Stimulated activated CD4-positive, alpha-beta T cell treated with anti-CD3 and anti-CD28 coated beads, Interleukin-4, amount 100 ng/mL, for 24 hours (primary cell): Measurements from ENCODE around the gene LGALS9B.
"Not testable (repeated sequence)": the region's sequence is repeated elsewhere in the genome, so short reads cannot be mapped to it uniquely, and the experiment has no call there.

Experiments used
- DNase-seq: peaks from one replicate; pipeline ENCODE4 v3.0.0-alpha.2; 2020

Gene LGALS9B

DNA sequence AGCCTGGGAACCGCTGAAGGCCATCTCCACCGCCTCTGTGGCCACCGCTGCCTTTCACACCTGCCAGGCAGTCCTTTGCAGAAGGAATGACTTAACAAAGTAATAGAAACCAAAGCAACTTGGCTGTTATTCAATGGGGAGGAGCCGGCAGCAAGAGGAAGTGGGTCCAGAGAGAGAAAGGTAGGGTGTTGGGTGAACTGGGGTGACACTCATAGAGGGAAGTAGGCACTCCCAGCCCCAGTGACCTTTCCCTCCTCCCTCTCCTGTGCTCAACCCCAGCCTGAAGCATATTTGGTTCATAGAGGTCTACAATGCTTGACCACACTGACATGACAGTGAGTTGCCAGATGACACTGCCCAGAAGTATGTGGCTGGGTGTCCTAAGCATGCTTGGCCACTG, at the start of gene LGALS9B:
Gene LGALS9B, minus strand, starts transcription at position 93 of the 400 bp plus-strand sequence. Its CDS starts 69 bp downstream, at position 24.
- not testable (repeated sequence) for DNase-seq

DNA sequence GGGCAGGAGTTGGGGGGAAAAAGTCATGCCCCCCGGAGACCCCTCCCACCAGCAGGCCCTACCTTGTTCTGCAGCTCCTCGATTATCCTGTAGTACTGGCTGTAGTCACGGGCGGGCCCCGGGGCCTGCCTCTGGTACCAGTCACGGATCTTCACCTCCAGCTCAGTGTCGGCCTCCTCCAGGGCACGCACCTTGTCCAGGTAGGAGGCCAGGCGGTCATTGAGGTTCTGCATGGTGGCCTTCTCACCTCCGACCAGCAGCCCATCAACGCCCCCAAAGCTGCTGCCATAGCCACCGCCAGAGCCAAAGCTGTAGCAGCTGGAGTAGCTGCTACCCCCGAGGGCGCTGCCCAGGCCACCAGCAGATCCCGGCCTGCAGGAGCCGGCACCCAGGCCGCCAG, 49.6 kb upstream of the LGALS9B start:
- not testable (repeated sequence) for DNase-seq

DNA sequence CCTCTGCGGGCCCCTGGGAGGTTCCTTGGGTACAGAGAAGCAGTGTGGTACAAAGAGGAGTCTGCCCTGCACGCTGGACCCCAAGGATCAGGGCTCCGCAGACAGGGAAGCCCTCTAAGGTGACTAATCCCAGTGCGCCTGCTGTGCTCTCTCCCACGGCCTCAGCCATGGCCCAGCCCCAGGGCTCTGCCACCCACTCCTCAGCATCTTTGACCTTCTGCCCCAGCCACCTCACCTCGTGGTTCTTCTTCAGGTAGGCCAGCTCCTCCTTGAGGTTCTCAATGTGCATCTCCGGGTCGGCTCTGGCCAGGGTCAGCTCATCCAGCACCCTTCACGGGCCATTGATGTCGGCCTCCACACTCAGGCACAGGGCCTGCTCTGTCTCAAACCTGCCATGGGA, 47.8 kb upstream of the LGALS9B start:
- DNase-seq = not testable (repeated sequence)

GRCh38 chr17:20513539-20513938, 46.2 kb upstream of the LGALS9B start:
- DNase-seq = not testable (repeated sequence)

GRCh38 chr17:20512378-20512777, 45.0 kb upstream of the LGALS9B start:
- DNase-seq = not testable (repeated sequence)

DNA sequence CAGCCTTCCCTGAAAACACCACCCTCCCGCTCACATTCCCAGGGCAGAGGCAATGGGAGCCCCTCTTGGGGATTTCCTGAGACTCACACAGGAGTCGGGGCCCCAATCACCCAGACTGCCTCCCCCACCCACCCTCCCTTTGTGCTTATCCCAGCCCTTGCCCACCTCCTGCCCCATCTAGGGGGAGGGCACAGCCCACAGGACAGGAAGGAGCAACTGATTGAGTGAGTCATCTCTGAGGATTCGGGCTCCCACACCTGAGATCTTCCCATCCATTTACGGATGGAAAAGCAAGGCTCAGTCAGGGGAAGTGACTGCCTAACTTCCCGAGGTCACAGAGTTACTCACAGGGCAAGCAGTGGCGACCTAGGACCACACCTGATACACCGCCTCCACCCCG, 44.4 kb upstream of the LGALS9B start:
- not testable (repeated sequence) for DNase-seq

DNA sequence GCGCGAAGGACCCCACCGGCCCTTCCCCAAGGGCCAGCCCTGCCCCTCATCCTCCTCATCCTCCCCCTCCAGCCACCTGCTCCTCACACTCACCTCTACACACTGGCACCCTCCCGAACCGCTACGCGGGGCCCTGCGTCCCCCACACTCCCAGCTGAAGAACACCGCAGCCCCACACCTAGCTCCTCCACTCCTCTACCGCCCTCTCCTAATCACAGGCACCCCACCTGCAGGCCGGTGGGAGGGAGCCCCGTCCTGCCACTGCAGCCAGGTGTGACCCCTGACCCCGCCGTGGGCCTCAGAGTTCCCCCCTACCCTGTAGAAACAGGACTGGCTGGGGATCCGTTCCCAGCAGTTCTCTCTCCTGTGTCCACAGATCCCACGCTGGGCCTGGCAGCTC, 38.0 kb upstream of the LGALS9B start:
- not testable (repeated sequence) for DNase-seq

GRCh38 chr17:20504388-20505066, 37.2 kb upstream of the LGALS9B start:
- DNase-seq = not testable (repeated sequence)

DNA sequence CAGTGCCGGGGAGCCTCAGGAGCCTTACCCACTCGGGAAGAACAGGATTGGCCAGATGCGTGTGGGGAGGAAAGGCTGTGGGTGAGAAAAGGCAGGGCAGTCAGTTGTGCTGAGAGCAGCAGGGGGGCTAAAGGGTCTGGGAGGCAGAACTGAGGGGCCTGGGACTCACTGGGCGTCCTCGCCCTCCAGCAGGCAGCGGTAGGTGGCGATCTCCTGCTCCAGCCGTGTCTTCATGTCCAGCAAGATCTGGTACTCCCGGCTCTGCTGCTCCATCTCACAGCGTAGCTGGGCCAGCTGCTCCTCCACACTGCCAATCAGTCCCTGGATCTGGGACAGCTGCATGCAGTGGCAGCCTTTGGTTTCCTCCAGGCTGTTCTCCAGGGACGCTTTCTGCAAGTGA, 34.6 kb upstream of the LGALS9B start:
- not testable (repeated sequence) for DNase-seq

- DNase-seq = not testable (repeated sequence)
Observed at GRCh38 chr17:20500346-20500745, 33.0 kb upstream of the LGALS9B start.

GRCh38 chr17:20495420-20495819, 28.1 kb upstream of the LGALS9B start:
- not testable (repeated sequence) for DNase-seq

DNA sequence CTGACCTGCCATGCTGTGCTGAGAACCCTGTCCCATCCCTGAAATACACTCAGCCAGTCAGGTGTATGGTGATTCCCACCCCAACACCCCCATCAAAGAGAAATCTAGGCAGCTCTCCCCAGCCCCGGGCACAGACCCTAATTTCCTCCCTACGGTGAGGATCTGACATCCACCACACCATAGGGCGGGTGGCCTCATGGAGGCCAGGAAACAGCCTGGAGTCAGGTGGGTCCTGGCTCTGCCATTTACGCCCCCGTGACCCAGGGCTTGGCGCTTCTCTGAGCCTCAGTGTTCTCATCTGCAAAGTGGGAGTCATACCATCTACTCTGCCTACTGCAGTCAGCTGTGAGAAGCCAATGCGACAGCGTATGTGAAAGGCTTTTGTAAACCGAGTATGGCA, 27.4 kb upstream of the LGALS9B start:
- not testable (repeated sequence) for DNase-seq

DNA sequence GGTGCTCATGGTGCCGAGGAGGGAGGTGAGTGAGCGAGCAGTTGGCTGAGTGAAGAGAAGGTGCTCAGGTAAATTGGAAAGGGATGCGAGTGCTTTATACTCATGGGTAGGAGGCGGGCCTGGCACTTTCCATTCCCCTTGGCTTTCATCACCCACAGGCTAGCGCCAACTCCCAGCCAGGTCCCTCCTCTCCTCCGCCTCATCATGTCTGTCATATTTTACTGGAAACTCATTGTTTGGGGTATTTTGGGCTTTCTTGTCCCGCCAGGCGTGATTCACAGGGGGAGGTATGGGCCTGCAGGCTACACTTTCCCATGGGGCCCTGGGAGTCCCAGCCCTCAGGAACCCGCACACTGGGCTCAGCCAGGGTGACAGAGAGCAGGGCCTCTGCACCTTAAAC, 26.8 kb upstream of the LGALS9B start:
- not testable (repeated sequence) for DNase-seq

- DNase-seq = not testable (repeated sequence)
Observed at GRCh38 chr17:20492971-20493370, 25.6 kb upstream of the LGALS9B start.

DNA sequence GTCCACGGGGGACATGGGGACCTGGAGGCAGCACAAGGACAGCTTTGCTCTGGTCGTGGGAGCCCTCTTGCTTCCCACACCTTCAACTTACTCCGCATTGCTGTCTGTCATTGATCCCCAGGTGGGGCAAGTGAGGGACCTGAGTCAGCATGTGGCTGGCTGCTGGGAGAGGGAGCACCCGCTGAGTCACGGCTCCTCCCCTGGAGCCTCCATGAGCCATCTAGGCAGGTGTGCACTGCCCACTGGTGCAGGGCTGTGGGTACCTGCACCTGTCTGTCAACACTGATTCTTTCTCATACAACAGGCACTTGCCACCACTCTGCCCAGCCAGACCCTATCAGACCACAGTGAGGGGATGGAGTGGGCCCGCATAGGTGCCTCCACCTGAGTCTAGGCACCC, 24.8 kb upstream of the LGALS9B start:
- DNase-seq = not testable (repeated sequence)

DNA sequence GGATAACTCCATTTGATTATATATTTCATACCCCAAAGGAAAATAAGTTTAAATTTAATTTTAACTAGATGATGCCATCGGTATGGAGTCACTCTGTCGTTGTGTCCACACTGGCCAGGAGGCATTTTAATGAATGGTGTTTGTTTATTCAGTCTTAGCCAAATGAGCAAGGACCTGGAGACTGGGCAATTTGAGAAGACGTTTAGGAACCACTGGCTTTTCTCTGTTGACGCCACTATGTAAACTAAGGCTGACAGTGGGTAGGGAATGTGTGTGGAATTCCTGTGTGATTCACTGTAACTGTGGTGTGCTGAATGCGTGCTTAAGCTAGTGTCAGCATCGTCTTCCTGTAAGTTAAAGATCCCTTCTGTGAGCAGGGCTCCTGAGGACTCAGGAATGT, 17.6 kb upstream of the LGALS9B start:
- DNase-seq = not testable (repeated sequence)

GRCh38 chr17:20479889-20480591, 12.7 kb upstream of the LGALS9B start:
- DNase-seq = not testable (repeated sequence)

- DNase-seq = not testable (repeated sequence)
Observed at GRCh38 chr17:20477398-20478071, 10.2 kb upstream of the LGALS9B start.

- DNase-seq = not testable (repeated sequence)
Observed at GRCh38 chr17:20475137-20475831, 7.9 kb upstream of the LGALS9B start.

DNA sequence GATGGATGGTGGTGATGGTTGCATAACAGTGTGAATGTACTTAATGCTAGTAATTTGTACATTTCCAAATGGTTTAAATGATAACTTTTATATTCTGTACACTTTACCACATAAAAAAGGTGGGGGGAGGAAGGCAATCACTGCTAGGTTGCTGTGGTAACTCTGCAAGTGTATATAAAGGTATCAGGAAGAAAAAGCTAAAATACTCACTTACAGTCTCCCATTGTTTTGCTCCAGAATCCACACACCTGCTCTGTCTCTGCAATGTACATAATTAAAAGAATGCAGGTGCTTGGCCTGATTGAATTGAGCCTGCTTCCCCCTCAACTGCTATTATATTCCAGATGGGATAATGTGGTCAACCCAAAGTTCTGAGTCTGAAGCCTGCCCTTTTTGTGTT, 6.7 kb upstream of the LGALS9B start:
- not testable (repeated sequence) for DNase-seq

- not testable (repeated sequence) for DNase-seq
Observed at GRCh38 chr17:20469946-20470345, 2.6 kb upstream of the LGALS9B start.

DNA sequence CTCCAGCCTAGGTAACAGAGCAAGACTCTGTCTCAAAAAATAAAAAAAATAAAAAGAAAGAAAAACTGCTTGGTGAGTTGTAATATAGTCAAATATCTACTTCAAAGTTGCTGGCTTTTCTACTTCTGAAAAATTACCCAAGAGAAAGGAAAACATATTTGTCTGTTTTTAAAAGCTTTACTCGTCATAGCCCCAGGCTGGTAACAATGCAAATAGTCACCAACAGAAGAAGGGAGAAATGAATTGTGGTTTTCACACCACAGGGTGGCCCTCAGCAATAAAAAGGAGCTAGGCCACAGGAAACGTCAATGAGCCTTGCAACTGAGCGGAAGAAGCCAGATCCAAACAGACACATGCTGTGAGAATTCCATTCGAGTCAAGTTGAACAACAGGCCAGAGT, 1.8 kb upstream of the LGALS9B start:
- DNase-seq = not testable (repeated sequence)

- not testable (repeated sequence) for DNase-seq
Observed at GRCh38 chr17:20466999-20467398, 340 bp downstream of the LGALS9B start.
